ENCODE measurements around the gene AEN.

AEN gene

DNA sequence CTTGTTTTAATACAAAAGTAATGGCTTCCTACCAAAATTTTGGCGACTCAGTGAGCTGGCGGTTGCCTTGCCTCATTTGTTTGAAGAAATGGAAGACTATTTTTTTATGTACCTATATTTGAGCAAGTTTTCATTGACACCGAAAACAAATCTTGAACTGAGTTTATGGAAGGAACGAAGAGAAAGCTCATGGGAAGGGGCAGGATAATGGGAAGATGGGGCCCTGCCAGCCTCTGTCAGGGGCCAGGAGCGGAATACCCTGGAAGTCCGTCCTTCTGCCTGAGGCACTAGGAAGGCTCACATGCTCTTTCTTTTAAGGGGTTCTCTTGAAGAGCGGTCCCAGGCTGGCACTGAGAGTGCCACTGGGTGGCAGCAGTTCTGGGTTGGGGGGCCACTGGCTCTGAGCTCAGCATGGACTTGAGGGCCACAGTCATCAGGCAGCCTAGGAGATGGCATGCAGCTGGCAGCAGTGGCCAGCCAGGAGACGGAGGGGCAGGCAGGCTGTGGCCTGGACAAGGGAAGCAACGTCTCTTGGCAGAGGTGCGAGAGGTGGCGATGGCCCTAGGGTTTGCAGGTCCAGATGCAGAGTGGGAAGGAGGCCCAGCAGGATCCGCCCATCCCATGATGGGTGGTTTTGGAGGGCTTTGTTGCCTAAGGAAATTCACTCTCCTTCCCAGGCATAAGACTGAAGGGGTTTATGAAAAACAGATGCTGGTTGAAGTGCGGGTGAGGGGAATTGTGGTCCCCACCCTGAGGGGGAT lies 59.3 kb downstream of the AEN start:
- no peak for DNase-seq

DNA sequence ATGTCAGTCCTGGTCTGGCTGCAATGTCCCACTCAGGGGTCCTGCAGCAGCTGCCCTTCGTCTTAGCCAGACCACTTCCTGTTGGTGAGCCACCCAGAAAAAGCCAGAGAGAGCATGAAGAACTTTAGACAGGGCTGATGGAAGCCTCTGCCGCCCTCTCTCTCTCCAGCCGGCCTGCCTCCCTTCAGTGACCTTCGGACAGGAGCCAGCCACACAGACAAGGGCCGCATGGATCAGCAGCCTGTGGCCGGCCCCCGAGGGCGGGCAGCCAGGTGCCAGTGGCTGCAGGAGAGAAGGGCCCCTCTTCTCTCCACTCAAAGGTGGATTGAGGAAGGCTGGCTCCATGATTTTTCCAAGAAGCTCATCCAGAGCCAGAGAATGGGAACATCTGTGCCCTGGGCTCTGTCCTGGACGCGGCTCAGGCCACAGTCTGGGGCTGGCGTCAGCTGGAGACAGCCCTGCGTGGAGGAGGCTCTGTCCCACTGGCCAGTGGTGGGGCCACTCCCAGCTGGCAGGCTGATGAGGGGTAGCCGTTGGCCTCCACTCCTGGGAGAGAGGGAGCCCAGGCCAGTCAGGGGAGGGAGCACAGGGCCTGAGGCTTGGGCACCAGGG lies 60.6 kb downstream of the AEN start:
- no peak for DNase-seq
